DMS153 treated with DMSO at 0.1 percent for 48 hours (cell line): Measurements from ENCODE around the gene SLC35A2.
"Not testable (repeated sequence)": the region's sequence is repeated elsewhere in the genome, so short reads cannot be mapped to it uniquely, and the experiment has no call there.

ENCODE experiments used
- DNase-seq: peaks from one replicate; lab custom pipeline; 2025; ENCODE audit not compliant: unreplicated experiment; lab: John Stamatoyannopoulos, UW

The SLC35A2 gene

GRCh38 chrX:48854121-48854804 is 57.2 kb downstream of the SLC35A2 start:
- DNase-seq: not testable (repeated sequence)

DNA sequence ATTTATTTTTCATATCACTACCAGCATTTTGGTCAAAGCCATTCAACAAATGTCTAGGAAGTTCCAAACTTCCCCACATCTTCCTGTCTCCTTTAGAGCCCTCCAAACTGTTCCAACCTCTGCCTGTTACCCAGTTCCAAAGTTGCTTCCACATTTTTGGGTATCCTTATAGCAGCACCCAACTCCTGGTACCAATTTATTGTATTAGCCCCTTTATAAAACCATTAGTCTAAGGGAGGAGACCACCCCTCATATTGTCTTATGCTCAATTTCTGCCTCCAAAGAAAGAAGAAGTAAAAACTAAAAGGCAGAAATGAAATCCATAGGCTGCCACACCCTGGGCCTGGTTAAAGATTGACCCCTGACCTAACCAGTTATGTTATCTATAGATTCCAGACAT is 58.0 kb downstream of the SLC35A2 start:
- DNase-seq: not testable (repeated sequence)
